Gastrocnemius medialis (tissue), 4 donors: ENCODE data around the gene DPP10.

ENCODE experiments used
- POLR2A ChIP-seq, 2 donors: fragments of 450-650 bp; IDR thresholded peaks; one replicate each; pipeline ENCODE4 v1.6.1; 2017; ENCODE audit warnings: antibody characterized with exemption in 2 of 2, mild to moderate bottlenecking in 2 of 2, moderate library complexity in 2 of 2
- TF ChIP-seq, protein P1 (sequence below), 5 experiments: fragments of 450-650 bp in 3 of 5; fragments of 200-600 bp in 2 of 5; sonication (generic) in 2 of 5; IDR thresholded peaks in 4 of 5; conservative IDR thresholded peaks in 1 of 5; 1 replicate in 4 of 5; 2 replicates in 1 of 5; pipeline ENCODE4 v1.5.1; 2016 to 2019; ENCODE audit warnings: antibody characterized with exemption in 5 of 5, mild to moderate bottlenecking in 3 of 5, moderate library complexity in 3 of 5

DNA sequence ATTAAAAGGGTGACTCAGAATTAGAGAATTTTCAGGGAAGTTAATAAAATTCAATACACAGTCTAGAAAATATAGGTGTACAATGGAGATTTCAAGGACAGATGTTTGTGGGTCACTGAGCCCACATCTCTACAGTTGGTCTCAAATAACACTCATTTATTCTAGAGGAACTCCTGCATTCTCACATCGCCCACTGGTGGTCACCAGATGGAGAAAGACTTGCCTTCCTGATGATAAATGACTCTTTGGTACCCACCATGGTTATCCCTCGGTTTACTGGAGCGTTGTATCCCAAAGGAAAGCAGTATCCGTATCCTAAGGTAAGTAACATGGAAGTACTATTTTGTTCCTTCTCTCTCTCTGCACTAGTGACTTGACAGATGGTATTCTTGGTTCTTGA lies 1297.1 kb downstream of the DPP10 start:
- TF ChIP-seq, protein P1, sequence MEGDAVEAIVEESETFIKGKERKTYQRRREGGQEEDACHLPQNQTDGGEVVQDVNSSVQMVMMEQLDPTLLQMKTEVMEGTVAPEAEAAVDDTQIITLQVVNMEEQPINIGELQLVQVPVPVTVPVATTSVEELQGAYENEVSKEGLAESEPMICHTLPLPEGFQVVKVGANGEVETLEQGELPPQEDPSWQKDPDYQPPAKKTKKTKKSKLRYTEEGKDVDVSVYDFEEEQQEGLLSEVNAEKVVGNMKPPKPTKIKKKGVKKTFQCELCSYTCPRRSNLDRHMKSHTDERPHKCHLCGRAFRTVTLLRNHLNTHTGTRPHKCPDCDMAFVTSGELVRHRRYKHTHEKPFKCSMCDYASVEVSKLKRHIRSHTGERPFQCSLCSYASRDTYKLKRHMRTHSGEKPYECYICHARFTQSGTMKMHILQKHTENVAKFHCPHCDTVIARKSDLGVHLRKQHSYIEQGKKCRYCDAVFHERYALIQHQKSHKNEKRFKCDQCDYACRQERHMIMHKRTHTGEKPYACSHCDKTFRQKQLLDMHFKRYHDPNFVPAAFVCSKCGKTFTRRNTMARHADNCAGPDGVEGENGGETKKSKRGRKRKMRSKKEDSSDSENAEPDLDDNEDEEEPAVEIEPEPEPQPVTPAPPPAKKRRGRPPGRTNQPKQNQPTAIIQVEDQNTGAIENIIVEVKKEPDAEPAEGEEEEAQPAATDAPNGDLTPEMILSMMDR (IDR thresholded peaks at IDR 0.05 in 4 of 5, conservative IDR thresholded peaks at IDR 0.05 in 1 of 5): no peak
- no peak for TF ChIP-seq POLR2A (IDR thresholded peaks at IDR 0.05)
